ENCODE results near the gene GRIK5. TPM values are rescaled to one million over a fixed set of nuclear protein-coding genes. Genes with fewer than 3 reads are reported as not detected.

Gene GRIK5
- total RNA-seq, 2 experiments from 2014 or later = 0.63 to 0.95 TPM

GRCh38 chr19:42003506-42004294 is 66.3 kb downstream of the GRIK5 start:
- no peak overlapping the region for H3K27ac Mint-ChIP-seq
- TF ChIP-seq CTCF (IDR thresholded peaks at IDR 0.05) = no peak
- POLR2A ChIA-PET = interaction anchor here (0.6 kb wide), 1 partner anchor 39 kb away, joined by 3 read pairs; no protein-coding TSS in a partner anchor
- H3K4me1 Mint-ChIP-seq (ENCODE audit: low read depth) = peaks cover 3% of the 10 kb centered on the region
- H3K27me3 Mint-ChIP-seq = peaks cover 25% of the 10 kb centered on the region
- H3K36me3 Mint-ChIP-seq (ENCODE audit: low read depth) = no peaks in the 10 kb centered on the region
- no peak overlapping the region for H3K4me3 Mint-ChIP-seq
- CTCF ChIA-PET = interaction anchor here (1.8 kb wide), 1 partner anchor 31 kb away, joined by 7 read pairs; no protein-coding TSS in a partner anchor
- ATAC-seq (no peak), DNase-seq (no peak)
- H3K9me3 Mint-ChIP-seq = no peaks in the 10 kb centered on the region
- intact Hi-C loops (cut with micrococcal nuclease) = no loop called here

DNA sequence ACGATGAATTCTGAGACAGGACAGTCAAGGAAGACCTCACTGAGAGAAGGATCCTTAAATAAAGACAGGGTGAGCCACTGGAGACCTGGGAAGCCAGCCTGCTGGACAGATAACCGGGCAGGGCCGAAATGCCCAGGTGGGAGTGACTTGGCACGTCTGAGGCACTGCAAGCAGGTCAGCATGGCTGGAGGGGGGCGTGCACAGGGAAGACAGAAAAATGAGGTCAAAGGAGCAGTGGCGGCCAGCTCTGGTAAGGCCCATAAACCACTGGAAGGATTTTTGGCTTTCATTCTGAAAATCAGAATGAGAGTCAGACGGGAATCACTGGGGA is 70.2 kb downstream of the GRIK5 start:
- Mint-ChIP-seq H3K36me3 (ENCODE audit: low read depth) (no peaks in the 10 kb centered on the region), H3K27ac (no peak overlapping the region), H3K9me3 (no peaks in the 10 kb centered on the region), H3K27me3 (peaks cover 54% of the 10 kb centered on the region), H3K4me1 (ENCODE audit: low read depth) (peaks cover 24% of the 10 kb centered on the region), H3K4me3 (no peak overlapping the region)
- DNase-seq (no peak), ATAC-seq (no peak)
- ChIA-PET CTCF (interaction anchor here (1.6 kb wide), 1 partner anchor 23 kb away, joined by 4 read pairs; no protein-coding TSS in a partner anchor), POLR2A (interaction anchor here (0.9 kb wide), 1 partner anchor 17 kb away, joined by 3 read pairs; no protein-coding TSS in a partner anchor)
- TF ChIP-seq CTCF (IDR thresholded peaks at IDR 0.05) = no peak
- intact Hi-C loops (cut with micrococcal nuclease) = no loop called here

GRCh38 chr19:41999071-41999877 is 70.7 kb downstream of the GRIK5 start:
- H3K9me3 Mint-ChIP-seq = no peaks in the 10 kb centered on the region
- peaks cover 26% of the 10 kb centered on the region for H3K4me1 Mint-ChIP-seq (ENCODE audit: low read depth)
- POLR2A ChIA-PET = interaction anchor here (0.9 kb wide), 2 partner anchors 18 to 140 kb away, joined by 3 read pairs; partner anchors contain the start of gene RPS19
- no peak overlapping the region for H3K27ac Mint-ChIP-seq
- H3K27me3 Mint-ChIP-seq = peaks cover 57% of the 10 kb centered on the region
- TF ChIP-seq CTCF (IDR thresholded peaks at IDR 0.05) = no peak
- CTCF ChIA-PET = interaction anchor here (1.0 kb wide), 1 partner anchor 36 kb away, joined by 3 read pairs; no protein-coding TSS in a partner anchor
- intact Hi-C loops (cut with micrococcal nuclease) = no loop called here
- ATAC-seq (no peak), DNase-seq (peak; percentile 22)
- no peak overlapping the region for H3K4me3 Mint-ChIP-seq
- no peaks in the 10 kb centered on the region for H3K36me3 Mint-ChIP-seq (ENCODE audit: low read depth)

DNA sequence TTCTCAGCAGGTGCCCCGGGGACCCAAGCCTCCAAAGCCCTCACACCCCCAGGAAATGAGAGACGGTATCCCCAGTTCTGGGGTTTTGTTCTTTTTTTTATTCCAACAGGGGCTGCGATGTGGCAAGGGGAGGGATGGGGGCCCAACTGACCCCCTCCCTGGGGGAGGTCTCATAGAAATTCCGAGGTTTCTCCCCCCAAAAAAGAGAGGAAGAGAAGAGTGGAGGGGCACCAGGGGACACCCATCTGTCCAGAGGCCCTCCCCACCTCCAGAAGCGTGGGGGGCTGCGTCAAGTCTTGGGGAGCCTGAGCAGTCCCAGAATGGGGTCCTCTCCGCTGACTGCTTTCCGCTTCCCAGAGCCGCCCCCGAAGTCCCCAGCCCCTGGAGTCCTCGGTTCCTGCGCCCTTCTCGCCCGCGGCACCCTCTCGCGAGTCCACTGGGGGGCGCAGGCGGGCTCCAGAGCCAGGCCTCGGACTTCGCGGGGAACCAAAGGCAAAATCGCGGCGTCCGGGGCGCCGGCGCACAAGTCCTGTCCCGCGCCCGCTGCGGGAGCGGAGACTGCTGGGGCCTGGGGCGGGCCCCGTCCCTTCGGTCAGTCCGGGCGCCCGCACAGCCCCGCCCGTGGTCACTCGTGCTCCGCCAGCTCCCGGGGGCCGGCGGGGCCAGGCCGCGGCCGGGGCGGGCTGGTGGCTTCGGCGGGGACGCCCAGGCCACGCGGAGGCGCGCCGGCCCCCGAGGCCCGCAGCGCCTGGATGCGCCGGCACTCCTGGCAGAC is 71.6 kb downstream of the GRIK5 start:
- DNase-seq (peak; percentile 69), ATAC-seq (peak; percentile 31)
- no peak overlapping the region for H3K4me3 Mint-ChIP-seq
- no peaks in the 10 kb centered on the region for H3K36me3 Mint-ChIP-seq (ENCODE audit: low read depth)
- no peaks in the 10 kb centered on the region for H3K9me3 Mint-ChIP-seq
- POLR2A ChIA-PET = interaction anchor here (0.9 kb wide), 1 partner anchor 139 kb away, joined by 3 read pairs; the partner anchor contains the start of gene RPS19
- no peak overlapping the region for H3K27ac Mint-ChIP-seq
- H3K4me1 Mint-ChIP-seq (ENCODE audit: low read depth) = peaks cover 28% of the 10 kb centered on the region
- peak; percentile 87 for TF ChIP-seq CTCF (IDR thresholded peaks at IDR 0.05)
- peaks cover 50% of the 10 kb centered on the region for H3K27me3 Mint-ChIP-seq
- CTCF ChIA-PET = interaction anchor here (1.0 kb wide), 1 partner anchor 37 kb away, joined by 3 read pairs; no protein-coding TSS in a partner anchor
- intact Hi-C loops (cut with micrococcal nuclease) = no loop called here
